OCI-LY1 (cell line): Measurements from ENCODE around the gene COL8A1.

Experiments used
- CTCF ChIP-seq: fragments of 200-600 bp; sonication (generic), shearing (Covaris generic); IDR thresholded peaks from 2 replicates; pipeline ENCODE4 v1.5.1; 2017; ENCODE audit warnings: mild to moderate bottlenecking, antibody characterized with exemption, low read length, moderate library complexity, mixed read lengths
- EZH2 ChIP-seq: fragments of 200-600 bp; sonication (generic), shearing (Covaris generic); IDR thresholded peaks from 2 replicates; pipeline ENCODE4 v1.8.0; 2017; ENCODE audit warnings: borderline replicate concordance, mixed run types, mild to moderate bottlenecking, antibody characterized with exemption, low read length, moderate library complexity, mixed read lengths

- TF ChIP-seq CTCF (no peak), EZH2 (no peak)
Observed at GRCh38 chr3:99845331-99845730, 206.9 kb downstream of the COL8A1 start.
